Liver (tissue), 9 donors: ENCODE measurements around the gene ITIH5. TPM values are rescaled to one million over a fixed set of nuclear protein-coding genes. Genes with fewer than 3 reads are reported as not detected.

Experiments used
- DNase-seq: peaks from one replicate; pipeline ENCODE4 v3.0.0-alpha.2; 2017; ENCODE audit warnings: low spot score
- H3K27ac ChIP-seq, 2 donors: one replicate each; pipeline ENCODE4 v1.7.0; 2013; ENCODE audit warnings: inconsistent platforms in 2 of 2, low read length in 2 of 2, control low read depth in 1 of 2, low read depth in 1 of 2, mild to moderate bottlenecking in 1 of 2
- H3K27me3 ChIP-seq, 4 donors: one replicate each; pipeline versions ENCODE4 v1.6.1 to v1.7.0; 2013; ENCODE audit warnings: low read length in 3 of 4, inconsistent platforms in 1 of 4, mild to moderate bottlenecking in 1 of 4, moderate library complexity in 1 of 4; ENCODE audit not compliant: control insufficient read depth in 4 of 4, insufficient read depth in 4 of 4
- H3K36me3 ChIP-seq, 4 donors: one replicate each; pipeline versions ENCODE4 v1.6.1 to v1.7.0; 2013; ENCODE audit warnings: low read length in 3 of 4, mild to moderate bottlenecking in 3 of 4, low read depth in 1 of 4, moderate library complexity in 1 of 4; ENCODE audit not compliant: control insufficient read depth in 4 of 4, insufficient read depth in 3 of 4
- H3K4me1 ChIP-seq, 4 donors: one replicate each; pipeline versions ENCODE4 v1.6.1 to v1.7.0; 2013; ENCODE audit warnings: low read length in 3 of 4, mild to moderate bottlenecking in 3 of 4, moderate library complexity in 1 of 4; ENCODE audit not compliant: control insufficient read depth in 4 of 4, insufficient read depth in 4 of 4
- H3K4me3 ChIP-seq, 3 donors: one replicate each; pipeline versions ENCODE4 v1.6.1 to v1.7.0; 2013; ENCODE audit warnings: low read length in 3 of 3, control low read depth in 1 of 3, low read depth in 1 of 3, mild to moderate bottlenecking in 1 of 3
- H3K9ac ChIP-seq, 2 donors: one replicate each; pipeline ENCODE4 v1.7.0; 2013; ENCODE audit warnings: low read length in 2 of 2, mild to moderate bottlenecking in 2 of 2, moderate library complexity in 2 of 2, control low read depth in 1 of 2, low read depth in 1 of 2
- H3K9me3 ChIP-seq, 4 donors: one replicate each; pipeline versions ENCODE4 v1.6.1 to v1.7.0; 2013; ENCODE audit warnings: low read length in 3 of 4; ENCODE audit not compliant: control insufficient read depth in 4 of 4
- EGR1 ChIP-seq, 2 donors: IDR thresholded peaks; 2 replicates each; pipeline ENCODE4 v1.6.1; 2016 to 2018; ENCODE audit warnings: antibody characterized with exemption in 2 of 2, low read depth in 2 of 2
- FOXA1 ChIP-seq: IDR thresholded peaks from 2 replicates; pipeline ENCODE4 v1.6.1; 2016; ENCODE audit warnings: antibody characterized with exemption
- FOXA2 ChIP-seq: IDR thresholded peaks from 2 replicates; pipeline ENCODE4 v1.6.1; 2016; ENCODE audit warnings: antibody characterized with exemption
- HNF4A ChIP-seq, 2 donors: conservative IDR thresholded peaks; 2 replicates each; pipeline ENCODE4 v1.6.1; 2016; ENCODE audit warnings: antibody characterized with exemption in 2 of 2, mild to moderate bottlenecking in 2 of 2
- HNF4G ChIP-seq: IDR thresholded peaks from 2 replicates; pipeline ENCODE4 v1.6.1; 2016; ENCODE audit warnings: antibody characterized with exemption
- NR2F2 ChIP-seq: IDR thresholded peaks from 2 replicates; pipeline ENCODE4 v1.6.1; 2016; ENCODE audit warnings: antibody characterized with exemption
- RAD21 ChIP-seq, 2 donors: IDR thresholded peaks; 2 replicates each; pipeline ENCODE4 v1.6.1; 2016; ENCODE audit warnings: antibody characterized with exemption in 2 of 2, mild to moderate bottlenecking in 2 of 2
- REST ChIP-seq: IDR thresholded peaks from 2 replicates; pipeline ENCODE4 v1.6.1; 2016; ENCODE audit warnings: antibody characterized with exemption, mild to moderate bottlenecking
- SP1 ChIP-seq: IDR thresholded peaks from 2 replicates; pipeline ENCODE4 v1.6.1; 2018; ENCODE audit warnings: antibody characterized with exemption, mild to moderate bottlenecking
- TAF1 ChIP-seq: conservative IDR thresholded peaks from 2 replicates; pipeline ENCODE4 v1.6.1; 2016; ENCODE audit warnings: antibody characterized with exemption, mild to moderate bottlenecking
- YY1 ChIP-seq: IDR thresholded peaks from 2 replicates; pipeline ENCODE4 v1.6.1; 2016; ENCODE audit warnings: antibody characterized with exemption, mild to moderate bottlenecking
- ZBTB33 ChIP-seq: IDR thresholded peaks from 2 replicates; pipeline ENCODE4 v1.6.1; 2016; ENCODE audit warnings: antibody characterized with exemption
- WGBS: extraction: QIAGEN DNeasy Blood & Tissue Kit; methylation state at CpG from one replicate; pipeline ENCODE4 v1.1.7; 2013; 5-methylcytosine and 5-hydroxymethylcytosine counted together
- polyA plus RNA-seq, 2 donors: library from polyadenylated mRNA; stranded (reverse) in 1 of 2; unstranded in 1 of 2; fragments of 200-250 nt in 1 of 2; fragments of >200 nt in 1 of 2; fragmentation: Nextera tagmentation in 1 of 2; extraction: Ambion mirVana in 1 of 2; gene quantifications; one replicate each; pipeline versions ENCODE4 v1.2.1 to v1.2.3, GENCODE V29; 2013 to 2015
- total RNA-seq, 2 donors: library from RNA; depleted of rRNA; stranded (reverse); fragments of >200 nt; gene quantifications; one replicate each; pipeline ENCODE4 v1.2.3, GENCODE V29; 2014
- TF ChIP-seq, protein P1 (sequence below): fragments of 150-350 bp; IDR thresholded peaks from 2 replicates; pipeline ENCODE4 v1.5.1; 2017; ENCODE audit warnings: improper control_type of control experiment, low read depth, low read length; ENCODE audit not compliant: missing input control
- TF ChIP-seq, protein P2 (sequence below): IDR thresholded peaks from 2 replicates; pipeline ENCODE4 v1.6.1; 2016; ENCODE audit warnings: antibody characterized with exemption
- donor health status: healthy.
- donor health status: healthy.
- donor health status: healthy.
- donor health status: healthy.
- donor health status: healthy.

Gene ITIH5
- total and polyA plus RNA-seq, 4 donors = 0.60 to 1.3 (median 0.98) TPM

DNA sequence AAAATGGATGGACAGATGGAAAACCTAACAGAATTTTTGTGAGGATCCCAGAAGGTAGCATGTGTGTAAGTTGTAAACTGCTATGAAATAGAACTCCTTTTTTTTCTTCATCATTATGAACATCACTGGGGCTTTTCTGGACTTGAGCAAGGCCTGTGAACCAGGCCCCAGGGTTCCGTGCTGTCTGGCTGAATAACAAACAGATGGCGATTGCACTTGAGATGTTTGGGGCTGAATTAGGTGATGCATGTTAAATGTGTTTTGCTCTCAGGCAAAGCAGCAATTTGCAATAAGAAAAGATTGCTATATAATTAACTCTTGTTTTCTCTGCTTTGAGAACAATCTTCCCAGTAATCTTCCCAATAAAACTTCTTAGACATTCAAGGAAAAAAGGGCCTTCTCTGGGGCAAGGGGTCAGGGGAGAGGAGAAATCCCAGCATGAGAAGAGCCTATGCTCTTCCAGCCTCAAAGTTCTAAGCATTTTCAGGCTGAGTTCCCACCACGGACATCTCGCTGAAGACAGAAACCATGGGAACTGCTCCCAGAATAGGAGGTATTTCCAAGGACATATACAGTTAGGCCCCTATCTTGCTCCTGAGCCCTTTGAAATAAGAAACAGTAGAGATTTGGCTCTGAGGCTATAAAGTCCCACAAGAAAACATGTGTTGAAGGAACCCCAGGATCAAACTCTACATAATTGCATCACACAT lies 98.7 kb downstream of the ITIH5 start (continued):
- TF ChIP-seq, protein P1, sequence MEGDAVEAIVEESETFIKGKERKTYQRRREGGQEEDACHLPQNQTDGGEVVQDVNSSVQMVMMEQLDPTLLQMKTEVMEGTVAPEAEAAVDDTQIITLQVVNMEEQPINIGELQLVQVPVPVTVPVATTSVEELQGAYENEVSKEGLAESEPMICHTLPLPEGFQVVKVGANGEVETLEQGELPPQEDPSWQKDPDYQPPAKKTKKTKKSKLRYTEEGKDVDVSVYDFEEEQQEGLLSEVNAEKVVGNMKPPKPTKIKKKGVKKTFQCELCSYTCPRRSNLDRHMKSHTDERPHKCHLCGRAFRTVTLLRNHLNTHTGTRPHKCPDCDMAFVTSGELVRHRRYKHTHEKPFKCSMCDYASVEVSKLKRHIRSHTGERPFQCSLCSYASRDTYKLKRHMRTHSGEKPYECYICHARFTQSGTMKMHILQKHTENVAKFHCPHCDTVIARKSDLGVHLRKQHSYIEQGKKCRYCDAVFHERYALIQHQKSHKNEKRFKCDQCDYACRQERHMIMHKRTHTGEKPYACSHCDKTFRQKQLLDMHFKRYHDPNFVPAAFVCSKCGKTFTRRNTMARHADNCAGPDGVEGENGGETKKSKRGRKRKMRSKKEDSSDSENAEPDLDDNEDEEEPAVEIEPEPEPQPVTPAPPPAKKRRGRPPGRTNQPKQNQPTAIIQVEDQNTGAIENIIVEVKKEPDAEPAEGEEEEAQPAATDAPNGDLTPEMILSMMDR = no peak
- TF ChIP-seq NR2F2 (no peak), FOXA2 (no peak), HNF4A (conservative IDR thresholded peaks at IDR 0.05) (no peak), YY1 (no peak)

- H3K36me3 ChIP-seq = no peaks in the 10 kb centered on the region
- WGBS = 91% methylated on average over 5 of the region's 5 CpGs
- no peak overlapping the region for H3K9ac ChIP-seq
- H3K9me3 ChIP-seq = no peaks in the 10 kb centered on the region
- peaks cover 0 to 3% (median 0%) of the 10 kb centered on the region in 4 donors for H3K27me3 ChIP-seq
- H3K4me3 ChIP-seq = no peak overlapping the region
- H3K4me1 ChIP-seq = no peaks in the 10 kb centered on the region
- TF ChIP-seq, protein P2, sequence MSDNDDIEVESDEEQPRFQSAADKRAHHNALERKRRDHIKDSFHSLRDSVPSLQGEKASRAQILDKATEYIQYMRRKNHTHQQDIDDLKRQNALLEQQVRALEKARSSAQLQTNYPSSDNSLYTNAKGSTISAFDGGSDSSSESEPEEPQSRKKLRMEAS = no peak
- TF ChIP-seq FOXA2 (no peak), YY1 (no peak), ZBTB33 (no peak), REST (no peak), SP1 (no peak), RAD21 (IDR thresholded peaks at IDR 0.05) (no peak), HNF4G (no peak), TAF1 (no peak), HNF4A (conservative IDR thresholded peaks at IDR 0.05) (no peak), FOXA1 (no peak), EGR1 (IDR thresholded peaks at IDR 0.05; ENCODE audit: low read depth in 2 of 2) (no peak)
- H3K27ac ChIP-seq = no peak overlapping the region
- no peak for DNase-seq
These were observed 99.9 kb downstream of the ITIH5 start for GRCh38 chr10:7566891-7567290.
